Brain microvascular endothelial cell (primary cell): ENCODE data around the gene PLAAT5.
A peak's percentile ranks its signal among the peaks of the same experiment; 100 is the strongest.
"Not testable (repeated sequence)": the region's sequence is repeated elsewhere in the genome, so short reads cannot be mapped to it uniquely, and the experiment has no call there.

Experiments used
- DNase-seq: peaks from one replicate; pipeline ENCODE4 v3.0.0-alpha.2; 2020
- H3K27ac ChIP-seq: fragments of 250-450 bp; sonication (Bioruptor Pico); 2 replicates; pipeline ENCODE4 v1.5.1; 2020; ENCODE audit warnings: mild to moderate bottlenecking, moderate library complexity
- H3K27me3 ChIP-seq: fragments of 250-450 bp; sonication (Bioruptor Pico); replicated peaks from 2 replicates; pipeline ENCODE4 v1.5.1; 2020; ENCODE audit warnings: mild to moderate bottlenecking
- H3K36me3 ChIP-seq: fragments of 250-450 bp; sonication (Bioruptor Pico); replicated peaks from 2 replicates; pipeline ENCODE4 v1.5.1; 2020; ENCODE audit warnings: mild to moderate bottlenecking
- H3K4me3 ChIP-seq: 2 replicates; pipeline ENCODE4 v1.5.1; 2011; ENCODE audit warnings: low read depth, mild to moderate bottlenecking, control low read depth, low read length, moderate library complexity
- in situ Hi-C: cut with HindIII; loops from 2 replicates; pipeline ENCODE4 v1.10.0; 2017; ENCODE audit warnings: low sequenced_read_pairs, low pct_ligation_motif_present
- TF ChIP-seq, protein P1 (sequence below): IDR thresholded peaks from 2 replicates; pipeline ENCODE4 v1.5.1; 2011; ENCODE audit warnings: low read depth, mild to moderate bottlenecking, moderate library complexity, low read length, control low read depth, inconsistent platforms; ENCODE audit errors: missing control alignments

The PLAAT5 gene

DNA sequence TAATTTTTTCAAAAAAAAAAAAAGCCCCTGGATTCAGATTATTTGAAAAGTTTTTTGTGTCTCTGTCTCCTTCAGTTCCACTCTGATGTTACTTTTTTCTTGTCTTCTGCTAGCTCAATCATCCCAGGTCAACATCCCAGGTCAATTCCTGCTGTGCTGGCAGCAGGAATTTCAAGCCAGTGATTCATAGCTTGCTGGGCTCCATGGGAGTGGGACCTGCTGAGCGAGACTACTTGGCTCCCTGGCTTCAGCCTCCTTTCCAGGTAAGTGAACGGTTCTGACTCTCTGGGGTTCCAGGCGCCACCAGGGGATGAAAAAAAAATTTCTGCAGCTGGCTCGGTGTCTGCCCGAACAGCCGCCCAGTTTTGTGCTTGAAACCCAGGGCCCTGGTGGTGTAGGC lies 31.4 kb downstream of the PLAAT5 start:
- H3K4me3 ChIP-seq: no peak overlapping the region
- no peak overlapping the region for H3K27ac ChIP-seq
- TF ChIP-seq, protein P1, sequence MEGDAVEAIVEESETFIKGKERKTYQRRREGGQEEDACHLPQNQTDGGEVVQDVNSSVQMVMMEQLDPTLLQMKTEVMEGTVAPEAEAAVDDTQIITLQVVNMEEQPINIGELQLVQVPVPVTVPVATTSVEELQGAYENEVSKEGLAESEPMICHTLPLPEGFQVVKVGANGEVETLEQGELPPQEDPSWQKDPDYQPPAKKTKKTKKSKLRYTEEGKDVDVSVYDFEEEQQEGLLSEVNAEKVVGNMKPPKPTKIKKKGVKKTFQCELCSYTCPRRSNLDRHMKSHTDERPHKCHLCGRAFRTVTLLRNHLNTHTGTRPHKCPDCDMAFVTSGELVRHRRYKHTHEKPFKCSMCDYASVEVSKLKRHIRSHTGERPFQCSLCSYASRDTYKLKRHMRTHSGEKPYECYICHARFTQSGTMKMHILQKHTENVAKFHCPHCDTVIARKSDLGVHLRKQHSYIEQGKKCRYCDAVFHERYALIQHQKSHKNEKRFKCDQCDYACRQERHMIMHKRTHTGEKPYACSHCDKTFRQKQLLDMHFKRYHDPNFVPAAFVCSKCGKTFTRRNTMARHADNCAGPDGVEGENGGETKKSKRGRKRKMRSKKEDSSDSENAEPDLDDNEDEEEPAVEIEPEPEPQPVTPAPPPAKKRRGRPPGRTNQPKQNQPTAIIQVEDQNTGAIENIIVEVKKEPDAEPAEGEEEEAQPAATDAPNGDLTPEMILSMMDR: no peak
- H3K27me3 ChIP-seq: peaks cover 3% of the 10 kb centered on the region
- no peaks in the 10 kb centered on the region for H3K36me3 ChIP-seq
- in situ Hi-C loops: no loop called here
- DNase-seq: no peak

DNA sequence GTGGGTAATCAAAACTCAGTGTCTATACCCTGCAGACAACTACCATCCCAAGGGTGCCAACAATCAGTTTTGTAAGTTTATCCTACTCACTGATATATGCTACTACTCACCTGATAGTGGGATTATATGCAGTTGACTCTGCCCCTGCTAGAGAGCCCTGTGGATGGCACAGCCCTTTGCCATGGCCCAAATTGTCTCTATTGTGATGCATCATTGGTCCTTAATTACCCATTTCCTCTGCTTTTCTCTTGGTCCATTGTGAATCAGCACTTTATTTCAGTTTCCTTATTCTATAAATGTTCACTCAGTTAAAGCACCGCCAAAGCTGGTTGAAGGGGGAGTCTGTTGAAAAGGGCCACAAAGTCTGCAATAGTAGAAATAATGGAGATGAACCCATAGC lies 42.3 kb downstream of the PLAAT5 start:
- no peak for DNase-seq
- H3K4me3 ChIP-seq: no peak overlapping the region
- in situ Hi-C loops: no loop called here
- no peaks in the 10 kb centered on the region for H3K36me3 ChIP-seq
- H3K27me3 ChIP-seq: no peaks in the 10 kb centered on the region
- H3K27ac ChIP-seq: no peak overlapping the region
- TF ChIP-seq, protein P1: no peak

DNA sequence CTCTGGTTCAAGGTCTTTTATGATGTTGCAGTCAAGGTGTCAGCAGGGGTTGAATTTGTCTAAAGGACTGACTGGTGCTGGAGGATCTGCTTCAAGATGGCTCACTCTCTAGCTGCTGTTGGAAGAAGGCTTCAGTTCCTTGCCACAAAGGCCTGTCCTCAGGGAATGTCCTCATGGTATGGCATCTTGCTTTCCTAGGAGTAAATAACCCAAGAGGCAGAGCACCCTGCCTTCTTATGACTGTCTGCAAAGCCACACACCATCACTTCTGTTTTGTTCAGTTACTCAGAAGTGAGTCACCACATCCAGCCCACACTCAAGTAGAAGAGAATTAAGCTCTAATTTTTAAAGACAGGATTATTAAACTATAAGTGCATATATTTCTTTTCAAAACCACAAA lies 45.2 kb downstream of the PLAAT5 start:
- Histone ChIP-seq H3K4me3 (no peak overlapping the region), H3K36me3 (no peaks in the 10 kb centered on the region), H3K27me3 (no peaks in the 10 kb centered on the region), H3K27ac (no peak overlapping the region)
- in situ Hi-C loops: no loop called here
- TF ChIP-seq, protein P1: no peak
- peak; percentile 71 for DNase-seq

GRCh38 chr11:63445118-63445517 lies 45.8 kb downstream of the PLAAT5 start:
- no peak for DNase-seq
- H3K36me3 ChIP-seq: no peaks in the 10 kb centered on the region
- in situ Hi-C loops: no loop called here
- no peak overlapping the region for H3K27ac ChIP-seq
- no peaks in the 10 kb centered on the region for H3K27me3 ChIP-seq
- TF ChIP-seq, protein P1: no peak
- no peak overlapping the region for H3K4me3 ChIP-seq

GRCh38 chr11:63444160-63444559 lies 46.8 kb downstream of the PLAAT5 start:
- H3K4me3 ChIP-seq: no peak overlapping the region
- H3K27me3 ChIP-seq: no peaks in the 10 kb centered on the region
- no peak for DNase-seq
- H3K27ac ChIP-seq: no peak overlapping the region
- in situ Hi-C loops: no loop called here
- H3K36me3 ChIP-seq: no peaks in the 10 kb centered on the region
- TF ChIP-seq, protein P1: no peak

GRCh38 chr11:63443714-63444113 lies 47.3 kb downstream of the PLAAT5 start:
- TF ChIP-seq, protein P1: no peak
- H3K36me3 ChIP-seq: no peaks in the 10 kb centered on the region
- DNase-seq: no peak
- no peaks in the 10 kb centered on the region for H3K27me3 ChIP-seq
- no peak overlapping the region for H3K27ac ChIP-seq
- no peak overlapping the region for H3K4me3 ChIP-seq
- in situ Hi-C loops: no loop called here

DNA sequence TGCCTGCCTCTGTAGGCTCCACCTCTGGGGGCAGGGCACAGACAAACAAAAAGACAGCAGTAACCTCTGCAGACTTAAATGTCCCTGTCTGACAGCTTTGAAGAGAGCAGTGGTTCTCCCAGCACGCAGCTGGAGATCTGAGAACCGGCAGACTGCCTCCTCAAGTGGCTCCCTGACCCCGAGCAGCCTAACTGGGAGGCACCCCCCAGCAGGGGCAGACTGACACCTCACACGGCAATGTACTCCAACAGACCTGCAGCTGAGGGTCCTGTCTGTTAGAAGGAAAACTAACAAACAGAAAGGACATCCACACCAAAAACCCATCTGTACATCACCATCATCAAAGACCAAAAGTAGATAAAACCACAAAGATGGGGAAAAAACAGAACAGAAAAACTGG lies 55.1 kb downstream of the PLAAT5 start:
- H3K4me3 ChIP-seq, H3K27me3 ChIP-seq, H3K27ac ChIP-seq, H3K36me3 ChIP-seq, in situ Hi-C loops, DNase-seq: not testable (repeated sequence)

DNA sequence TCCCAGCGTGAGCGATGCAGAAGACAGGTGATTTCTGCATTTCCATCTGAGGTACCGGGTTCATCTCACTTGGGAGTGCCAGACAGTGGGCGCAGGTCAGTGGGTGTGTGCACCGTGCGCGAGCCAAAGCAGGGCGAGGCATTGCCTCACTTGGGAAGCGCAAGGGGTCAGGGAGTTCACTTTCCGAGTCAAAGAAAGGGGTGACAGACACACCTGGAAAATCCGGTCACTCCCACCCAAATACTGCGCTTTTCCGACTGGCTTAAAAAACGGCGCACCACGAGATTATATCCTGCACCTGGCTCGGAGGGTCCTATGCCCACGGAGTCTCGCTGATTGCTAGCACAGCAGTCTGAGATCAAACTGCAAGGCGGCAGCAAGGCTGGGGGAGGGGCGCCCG lies 55.6 kb downstream of the PLAAT5 start:
- H3K36me3 ChIP-seq, H3K4me3 ChIP-seq, in situ Hi-C loops, H3K27ac ChIP-seq, DNase-seq, H3K27me3 ChIP-seq: not testable (repeated sequence)

GRCh38 chr11:63430731-63431130 lies 60.2 kb downstream of the PLAAT5 start:
- DNase-seq, H3K36me3 ChIP-seq, H3K4me3 ChIP-seq, H3K27ac ChIP-seq, in situ Hi-C loops, H3K27me3 ChIP-seq: not testable (repeated sequence)
